ENCODE measurements around the gene KNL1.
A peak's percentile ranks its signal among the peaks of the same experiment; 100 is the strongest.
"Not testable (repeated sequence)": the region's sequence is repeated elsewhere in the genome, so short reads cannot be mapped to it uniquely, and the experiment has no call there.

KNL1 gene

GRCh38 chr15:40593588-40594428, at the start of gene KNL1:
Gene KNL1 (plus strand): TSS chr15:40594249. CDS start chr15:40602932, 8,683 bp downstream.
- peak; percentile 97 for DNase-seq (ENCODE audit: low read depth, low spot score)

- no peak for DNase-seq (ENCODE audit: low read depth, low spot score)
Observed at GRCh38 chr15:40545457-40545856, 48.6 kb upstream of the KNL1 start.

- DNase-seq (ENCODE audit: low read depth, low spot score), result no peak
Observed at GRCh38 chr15:40548610-40549009, 45.4 kb upstream of the KNL1 start.

- DNase-seq (ENCODE audit: low read depth, low spot score), result no peak
Observed at GRCh38 chr15:40549894-40550293, 44.2 kb upstream of the KNL1 start.

- DNase-seq (ENCODE audit: low read depth, low spot score), result no peak
Observed at GRCh38 chr15:40550341-40551037, 43.6 kb upstream of the KNL1 start.

- no peak for DNase-seq (ENCODE audit: low read depth, low spot score)
Observed at GRCh38 chr15:40554161-40554525, 39.9 kb upstream of the KNL1 start.

- DNase-seq (ENCODE audit: low read depth, low spot score), result no peak
Observed at GRCh38 chr15:40555876-40556275, 38.2 kb upstream of the KNL1 start.

- no peak for DNase-seq (ENCODE audit: low read depth, low spot score)
Observed at GRCh38 chr15:40558952-40559742, 34.9 kb upstream of the KNL1 start.

- DNase-seq (ENCODE audit: low read depth, low spot score), result peak; percentile 43
Observed at GRCh38 chr15:40562691-40563090, 31.4 kb upstream of the KNL1 start.

GRCh38 chr15:40563426-40563825, 30.6 kb upstream of the KNL1 start:
- no peak for DNase-seq (ENCODE audit: low read depth, low spot score)

- peak; percentile 99 for DNase-seq (ENCODE audit: low read depth, low spot score)
Observed at GRCh38 chr15:40564591-40565332, 29.3 kb upstream of the KNL1 start, which contains the start of gene CCDC32. Gene CCDC32 (minus strand): TSS chr15:40565042. CDS start chr15:40563015, 2,027 bp downstream.

GRCh38 chr15:40565333-40566238, 28.5 kb upstream of the KNL1 start:
- no peak for DNase-seq (ENCODE audit: low read depth, low spot score)

- no peak for DNase-seq (ENCODE audit: low read depth, low spot score)
Observed at GRCh38 chr15:40567111-40567510, 26.9 kb upstream of the KNL1 start.

GRCh38 chr15:40569129-40569953, 24.7 kb upstream of the KNL1 start, which contains the start of gene RPUSD2:
Gene RPUSD2 (plus strand): TSS chr15:40569299. CDS start chr15:40569338, 39 bp downstream.
- DNase-seq (ENCODE audit: low read depth, low spot score), result peak; percentile 96

- no peak for DNase-seq (ENCODE audit: low read depth, low spot score)
Observed at GRCh38 chr15:40575113-40575512, 18.9 kb upstream of the KNL1 start.

- not testable (repeated sequence) for DNase-seq (ENCODE audit: low read depth, low spot score)
Observed at GRCh38 chr15:40576914-40577313, 17.1 kb upstream of the KNL1 start.

GRCh38 chr15:40578892-40579291, 15.2 kb upstream of the KNL1 start:
- no peak for DNase-seq (ENCODE audit: low read depth, low spot score)

GRCh38 chr15:40581796-40582195, 12.3 kb upstream of the KNL1 start:
- not testable (repeated sequence) for DNase-seq (ENCODE audit: low read depth, low spot score)

GRCh38 chr15:40582726-40583246, 11.3 kb upstream of the KNL1 start:
- no peak for DNase-seq (ENCODE audit: low read depth, low spot score)
